Subcutaneous adipose tissue (tissue), 4 donors: Measurements from ENCODE around the gene ACSF3. TPM values are rescaled to one million over a fixed set of nuclear protein-coding genes. Genes with fewer than 3 reads are reported as not detected.

Experiments
- CTCF ChIP-seq: fragments of 450-650 bp; IDR thresholded peaks from one replicate; pipeline ENCODE4 v1.5.1; 2016; ENCODE audit warnings: low read depth, mild to moderate bottlenecking, control low read depth, antibody characterized with exemption, moderate library complexity
- total RNA-seq, 4 donors: library from RNA; depleted of rRNA; stranded (reverse); fragments of >200 nt; gene quantifications; one replicate each; pipeline ENCODE4 v1.1.0, GENCODE V29; 2016

Gene ACSF3
- total RNA-seq, 4 donors from 2014 or later, result 17.4 to 40.1 (median 22.5) TPM

DNA sequence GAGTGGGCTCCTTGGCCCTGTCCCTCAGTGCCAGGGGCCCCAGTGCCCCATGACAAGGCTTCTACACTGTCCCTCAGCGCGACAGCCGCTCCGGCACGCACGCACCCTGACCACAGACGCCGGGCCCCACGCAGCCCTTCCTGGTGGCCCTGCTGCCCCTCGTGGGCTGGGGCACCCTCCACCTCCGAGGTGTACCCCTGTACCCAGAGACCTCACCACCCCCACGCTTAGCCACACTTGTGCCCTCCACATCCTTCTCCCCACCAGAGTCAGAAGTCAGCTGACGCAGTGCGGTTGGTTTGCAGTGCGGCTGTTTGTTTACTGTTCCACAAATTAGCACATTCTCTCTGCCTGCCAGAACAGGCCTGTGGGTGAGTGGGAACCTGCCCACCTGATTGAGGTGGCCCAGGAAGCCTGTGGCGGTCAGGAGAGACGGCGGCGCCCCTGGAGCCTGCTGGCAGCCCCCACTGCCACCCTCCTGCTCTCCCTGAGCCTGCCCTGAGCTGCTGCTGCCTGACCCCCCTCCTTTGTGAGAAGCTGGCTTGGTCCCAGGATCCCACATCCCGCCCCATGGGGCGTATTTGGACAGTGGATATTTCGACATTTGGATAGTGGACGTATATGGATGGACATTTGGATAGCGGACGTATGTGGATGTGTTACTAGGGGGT is 39.9 kb downstream of the ACSF3 start:
- TF ChIP-seq CTCF, result no peak

GRCh38 chr16:89134269-89134668 is 40.6 kb downstream of the ACSF3 start:
- TF ChIP-seq CTCF, result no peak

DNA sequence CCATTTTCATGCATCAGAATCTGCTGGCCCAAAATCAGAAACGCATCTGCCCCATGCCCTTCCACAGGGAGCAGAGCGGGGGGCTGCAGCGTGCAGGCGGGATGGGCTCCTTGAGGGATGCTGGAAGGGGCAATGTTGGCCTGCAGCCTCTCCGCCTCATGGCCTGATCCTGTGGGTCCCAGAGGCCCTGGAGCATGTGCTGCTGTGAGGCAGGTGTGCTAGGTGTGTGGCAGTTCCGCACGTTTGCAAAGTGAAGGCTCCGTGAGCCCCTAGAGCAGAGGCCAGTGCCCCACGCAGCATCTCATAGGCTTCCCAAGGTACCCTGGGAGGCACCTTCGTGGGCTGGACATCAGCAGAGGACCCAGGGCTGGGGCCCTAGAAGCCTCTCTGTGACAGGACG is 41.5 kb downstream of the ACSF3 start:
- TF ChIP-seq CTCF, result no peak

DNA sequence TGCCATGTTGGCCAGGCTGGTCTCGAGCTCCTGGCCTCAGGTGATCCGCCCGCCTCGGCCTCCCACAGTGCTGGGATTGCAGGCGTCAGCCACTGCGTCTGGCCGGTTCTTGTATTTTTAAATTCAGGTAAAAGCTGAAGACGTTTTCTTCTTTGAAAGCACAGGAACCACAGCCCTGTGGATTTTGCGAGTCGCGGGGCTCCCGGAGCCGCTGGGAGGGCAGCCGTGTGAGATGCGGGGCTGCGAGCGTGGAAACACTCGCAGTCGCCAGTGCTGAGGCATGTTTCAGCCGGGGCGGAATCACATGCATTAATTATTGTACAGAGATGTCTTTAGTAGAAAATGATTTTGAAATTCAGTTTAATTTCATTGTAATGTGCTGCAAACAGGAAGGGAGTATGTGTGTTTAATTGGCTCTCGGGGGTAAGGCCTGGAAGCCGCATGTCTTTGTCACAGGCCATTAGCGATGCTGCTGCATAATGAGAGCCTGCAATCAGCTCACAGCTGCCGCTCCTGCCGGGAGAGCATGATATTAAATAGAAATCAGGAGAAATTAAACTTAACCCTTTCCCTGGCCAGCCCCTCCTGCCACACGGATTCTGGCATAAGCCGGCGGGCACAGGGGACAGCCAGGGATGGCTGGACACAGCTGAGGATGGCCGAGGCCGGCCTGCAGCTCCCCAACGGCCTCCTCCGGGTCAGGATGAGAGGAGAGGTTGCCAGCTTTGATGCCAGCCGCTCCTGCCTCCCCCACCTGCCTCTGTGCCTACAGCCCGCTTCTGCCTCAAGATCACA is 42.5 kb downstream of the ACSF3 start:
- no peak for TF ChIP-seq CTCF

- no peak for TF ChIP-seq CTCF
Observed at GRCh38 chr16:89136931-89137330, 43.3 kb downstream of the ACSF3 start.

- no peak for TF ChIP-seq CTCF
Observed at GRCh38 chr16:89137666-89138512, 44.2 kb downstream of the ACSF3 start.

DNA sequence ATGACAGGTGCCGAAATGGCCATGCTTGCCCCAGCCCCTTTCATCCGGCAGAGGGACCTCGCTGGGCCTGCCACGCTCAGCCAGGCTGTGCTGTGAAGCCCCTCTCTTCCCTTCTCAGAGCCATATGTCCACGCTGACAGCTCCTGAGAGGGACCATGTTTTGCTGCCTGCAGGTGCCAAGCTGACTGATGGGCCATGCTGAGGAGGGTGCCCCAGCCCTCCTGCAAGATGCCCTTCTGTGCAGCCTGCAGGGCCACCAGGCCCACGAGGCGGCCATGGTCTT is 44.8 kb downstream of the ACSF3 start:
- TF ChIP-seq CTCF, result no peak
